GM06990 (cell line): Measurements from ENCODE around the gene TPGS1.
"Not testable (repeated sequence)": the region's sequence is repeated elsewhere in the genome, so short reads cannot be mapped to it uniquely, and the experiment has no call there.

Experiments used
- DNase-seq: peaks from one replicate; pipeline ENCODE4 v3.0.0-alpha.2; 2011; ENCODE audit not compliant: insufficient read length; ENCODE audit errors: extremely low read depth
- H3K27me3 ChIP-seq: replicated peaks from 2 replicates; pipeline ENCODE4 v1.6.0; 2011; ENCODE audit warnings: low read length; ENCODE audit not compliant: control insufficient read depth, insufficient read depth
- H3K36me3 ChIP-seq: 2 replicates; pipeline ENCODE4 v1.5.1; 2011; ENCODE audit warnings: low read length; ENCODE audit not compliant: control insufficient read depth, insufficient read depth
- H3K4me3 ChIP-seq: replicated peaks from 2 replicates; pipeline ENCODE4 v1.5.1; 2011; ENCODE audit warnings: low read depth, mild to moderate bottlenecking, control low read depth, low read length
- TF ChIP-seq, protein P1 (sequence below): IDR thresholded peaks from 2 replicates; pipeline ENCODE4 v1.5.1; 2011; ENCODE audit warnings: low read length, control low read depth, mild to moderate bottlenecking, inconsistent platforms; ENCODE audit not compliant: insufficient read depth, poor library complexity, severe bottlenecking

The TPGS1 gene

DNA sequence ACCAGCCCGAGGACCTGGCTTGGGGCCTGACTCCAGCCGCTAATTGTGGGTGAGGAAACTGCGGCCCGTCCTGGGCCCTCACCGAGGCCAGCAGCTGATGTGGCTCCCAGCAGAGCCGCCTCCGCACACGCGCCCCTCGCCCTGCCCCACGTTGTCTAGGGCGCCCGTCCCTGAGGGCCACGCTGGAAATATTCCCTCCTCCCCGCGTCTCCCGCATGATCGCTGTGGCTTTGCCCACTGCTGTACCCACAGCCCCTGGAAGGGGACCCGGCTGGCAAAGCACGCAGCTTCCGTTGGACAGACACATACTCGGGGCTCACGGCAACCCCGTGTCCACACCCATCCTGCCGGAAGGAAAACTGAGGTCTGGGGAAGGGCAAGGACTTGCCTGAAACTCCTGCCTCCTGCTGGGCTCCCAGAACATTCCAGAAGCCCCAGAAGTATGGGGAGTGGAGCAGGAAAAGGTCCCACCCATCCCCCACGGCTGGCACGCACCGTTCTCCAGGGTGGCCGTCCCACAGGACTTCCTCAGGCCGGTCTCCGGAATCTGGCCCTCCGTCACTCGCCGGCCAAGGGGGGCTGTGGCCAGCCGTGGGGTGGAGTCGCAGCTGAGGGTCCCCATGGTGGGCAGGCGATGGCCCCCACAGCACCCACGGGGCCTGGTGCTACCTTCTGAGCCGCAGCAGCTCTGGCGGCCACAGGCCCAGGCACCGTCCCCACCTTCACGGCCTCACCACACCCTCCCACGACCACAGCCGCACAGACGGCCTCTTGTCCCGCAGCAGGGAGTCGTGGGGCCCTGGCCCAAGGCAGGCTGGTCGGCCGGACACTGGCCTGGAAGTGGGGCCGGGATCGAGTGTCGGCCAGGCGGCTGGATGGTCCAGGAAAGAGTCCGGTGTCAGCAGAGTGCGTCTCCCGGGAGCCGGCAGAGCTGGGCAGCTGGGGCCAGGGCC, 32.9 kb upstream of the TPGS1 start:
- Histone ChIP-seq H3K36me3 (no peaks in the 10 kb centered on the region), H3K27me3 (no peaks in the 10 kb centered on the region), H3K4me3 (no peak overlapping the region)
- DNase-seq, result no peak
- TF ChIP-seq, protein P1, sequence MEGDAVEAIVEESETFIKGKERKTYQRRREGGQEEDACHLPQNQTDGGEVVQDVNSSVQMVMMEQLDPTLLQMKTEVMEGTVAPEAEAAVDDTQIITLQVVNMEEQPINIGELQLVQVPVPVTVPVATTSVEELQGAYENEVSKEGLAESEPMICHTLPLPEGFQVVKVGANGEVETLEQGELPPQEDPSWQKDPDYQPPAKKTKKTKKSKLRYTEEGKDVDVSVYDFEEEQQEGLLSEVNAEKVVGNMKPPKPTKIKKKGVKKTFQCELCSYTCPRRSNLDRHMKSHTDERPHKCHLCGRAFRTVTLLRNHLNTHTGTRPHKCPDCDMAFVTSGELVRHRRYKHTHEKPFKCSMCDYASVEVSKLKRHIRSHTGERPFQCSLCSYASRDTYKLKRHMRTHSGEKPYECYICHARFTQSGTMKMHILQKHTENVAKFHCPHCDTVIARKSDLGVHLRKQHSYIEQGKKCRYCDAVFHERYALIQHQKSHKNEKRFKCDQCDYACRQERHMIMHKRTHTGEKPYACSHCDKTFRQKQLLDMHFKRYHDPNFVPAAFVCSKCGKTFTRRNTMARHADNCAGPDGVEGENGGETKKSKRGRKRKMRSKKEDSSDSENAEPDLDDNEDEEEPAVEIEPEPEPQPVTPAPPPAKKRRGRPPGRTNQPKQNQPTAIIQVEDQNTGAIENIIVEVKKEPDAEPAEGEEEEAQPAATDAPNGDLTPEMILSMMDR, result no peak

DNA sequence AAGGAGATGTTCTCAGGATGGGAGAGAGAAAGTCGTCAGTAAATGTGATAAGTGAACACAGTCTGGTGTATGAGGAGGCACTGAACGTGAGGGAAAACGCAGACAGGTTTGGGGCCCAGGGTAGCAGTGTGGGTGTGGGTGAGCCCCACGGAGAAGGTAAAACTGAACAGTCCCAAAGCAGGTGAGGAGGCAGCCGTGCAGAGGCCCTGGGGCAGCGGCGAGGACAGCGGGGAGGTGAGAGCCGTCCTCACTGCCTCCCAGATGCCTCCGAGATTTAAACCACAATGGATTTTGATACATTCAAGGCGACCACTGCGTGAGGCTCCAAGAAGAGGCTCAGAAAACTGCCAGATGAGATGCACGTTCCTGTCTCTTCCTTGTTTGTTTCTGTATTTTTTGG, 31.9 kb upstream of the TPGS1 start:
- no peak for DNase-seq
- Histone ChIP-seq H3K4me3 (no peak overlapping the region), H3K36me3 (no peaks in the 10 kb centered on the region), H3K27me3 (no peaks in the 10 kb centered on the region)
- TF ChIP-seq, protein P1, result no peak

DNA sequence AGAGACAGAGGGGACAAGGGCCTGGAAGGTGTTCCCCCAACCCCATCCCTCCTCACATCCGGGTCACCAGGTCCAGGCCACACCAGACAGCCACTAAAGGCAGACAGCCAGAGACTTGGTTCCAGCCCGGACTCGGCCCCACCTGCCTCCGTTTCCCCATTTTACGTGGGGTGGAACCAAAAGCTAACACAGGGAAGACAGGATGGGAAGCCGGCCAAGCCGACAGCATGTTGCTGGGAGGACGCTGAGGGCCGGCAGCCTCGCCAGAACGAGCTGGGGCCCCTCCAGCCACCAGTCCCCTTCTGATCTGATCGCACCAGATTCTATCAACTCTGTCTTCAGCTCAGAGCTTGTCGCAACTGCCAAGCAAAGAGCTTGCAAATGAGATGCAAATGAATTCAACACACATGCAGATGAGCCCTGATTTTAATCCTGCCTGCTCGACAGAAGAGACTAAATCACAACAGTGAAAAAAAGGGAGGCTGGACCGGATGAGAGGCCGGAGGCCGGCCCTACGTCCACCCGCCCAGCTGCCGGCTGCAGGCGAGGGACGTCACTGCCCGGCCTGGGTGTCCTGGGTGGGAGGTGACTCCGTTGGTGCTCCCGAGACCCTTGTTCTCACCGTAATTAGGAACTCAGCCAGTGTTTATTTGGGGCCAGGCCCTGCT, 28.9 kb upstream of the TPGS1 start:
- DNase-seq, result no peak
- Histone ChIP-seq H3K27me3 (no peaks in the 10 kb centered on the region), H3K4me3 (no peak overlapping the region), H3K36me3 (no peaks in the 10 kb centered on the region)
- TF ChIP-seq, protein P1, result no peak

DNA sequence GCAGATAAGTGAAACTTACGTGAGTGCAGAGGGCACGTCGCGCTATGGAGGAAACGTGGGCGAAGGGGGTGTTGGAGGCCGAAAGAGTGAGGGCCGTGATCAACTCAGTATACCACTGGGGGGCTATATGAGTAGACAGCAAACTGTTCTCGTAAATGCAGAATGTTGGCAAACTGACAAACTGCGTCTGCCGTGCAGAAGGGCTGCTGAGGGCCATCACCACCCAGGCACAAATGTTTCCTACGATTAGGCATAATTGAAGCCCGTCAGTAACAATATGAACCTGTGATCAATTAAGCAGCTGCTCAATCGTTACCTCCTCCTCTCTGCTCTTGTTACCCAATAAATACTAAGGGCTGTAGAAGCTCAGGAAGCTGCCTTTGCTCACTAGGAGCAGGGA, 28.3 kb upstream of the TPGS1 start:
- H3K27me3 ChIP-seq, result no peaks in the 10 kb centered on the region
- TF ChIP-seq, protein P1, result no peak
- H3K4me3 ChIP-seq, result no peak overlapping the region
- no peak for DNase-seq
- no peaks in the 10 kb centered on the region for H3K36me3 ChIP-seq

DNA sequence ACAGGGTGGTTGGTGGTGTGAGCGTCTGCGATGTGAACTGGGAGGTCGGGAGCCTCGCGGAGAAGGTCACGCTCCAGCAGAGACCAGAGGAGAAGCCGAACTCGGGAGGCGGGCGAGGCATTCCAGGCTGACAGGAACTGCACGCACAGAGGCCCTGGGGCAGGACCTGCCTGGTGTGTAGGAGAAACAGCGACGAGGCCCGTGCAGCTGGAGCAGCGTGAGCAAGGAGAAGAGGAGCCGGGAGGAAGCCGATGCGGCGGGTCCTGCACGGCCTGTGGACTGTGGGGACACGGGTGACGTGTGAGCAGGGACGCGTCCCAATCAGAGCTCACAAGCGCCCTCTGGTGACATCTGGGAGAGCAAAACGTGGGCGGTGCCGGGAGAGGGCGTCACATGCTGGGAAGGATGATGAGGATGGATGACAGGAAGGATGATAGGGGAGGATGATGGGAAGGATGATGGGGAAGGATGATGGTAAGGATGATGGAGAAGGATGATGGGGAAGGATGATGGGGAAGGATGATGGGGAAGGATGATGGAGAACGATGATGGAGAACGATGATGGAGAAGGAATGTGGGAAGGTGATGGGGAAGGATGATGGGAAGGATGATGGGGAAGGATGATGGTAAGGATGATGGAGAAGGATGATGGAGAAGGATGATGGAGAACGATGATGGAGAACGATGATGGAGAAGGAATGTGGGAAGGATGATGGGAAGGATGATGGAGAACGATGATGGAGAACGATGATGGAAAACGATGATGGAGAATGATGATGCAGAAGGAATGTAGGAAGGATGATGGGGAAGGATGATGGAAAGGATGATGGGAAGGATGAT, 27.1 kb upstream of the TPGS1 start:
- TF ChIP-seq, protein P1, result peak; percentile 5
- Histone ChIP-seq H3K4me3 (no peak overlapping the region), H3K36me3 (no peaks in the 10 kb centered on the region), H3K27me3 (no peaks in the 10 kb centered on the region)
- no peak for DNase-seq

DNA sequence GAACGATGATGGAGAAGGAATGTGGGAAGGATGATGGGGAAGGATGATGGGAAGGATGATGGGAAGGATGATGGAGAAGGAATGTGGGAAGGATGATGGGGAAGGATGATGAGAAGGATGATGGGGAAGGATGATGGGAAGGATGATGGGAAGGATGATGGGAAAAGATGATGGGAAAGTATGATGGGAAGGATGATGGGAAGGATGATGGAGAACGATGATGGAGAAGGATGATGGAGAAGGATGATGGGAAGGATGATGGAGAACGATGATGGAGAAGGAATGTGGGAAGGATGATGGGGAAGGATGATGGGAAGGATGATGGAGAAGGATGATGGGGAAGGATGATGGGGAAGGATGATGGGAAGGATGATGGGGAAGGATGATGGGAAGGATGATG, 26.2 kb upstream of the TPGS1 start:
- not testable (repeated sequence) for H3K4me3 ChIP-seq, DNase-seq, H3K27me3 ChIP-seq, H3K36me3 ChIP-seq
